ENCODE results near the gene NBPF26.
A peak's percentile ranks its signal among the peaks of the same experiment; 100 is the strongest.
"Not testable (repeated sequence)": the region's sequence is repeated elsewhere in the genome, so short reads cannot be mapped to it uniquely, and the experiment has no call there.

The NBPF26 gene

DNA sequence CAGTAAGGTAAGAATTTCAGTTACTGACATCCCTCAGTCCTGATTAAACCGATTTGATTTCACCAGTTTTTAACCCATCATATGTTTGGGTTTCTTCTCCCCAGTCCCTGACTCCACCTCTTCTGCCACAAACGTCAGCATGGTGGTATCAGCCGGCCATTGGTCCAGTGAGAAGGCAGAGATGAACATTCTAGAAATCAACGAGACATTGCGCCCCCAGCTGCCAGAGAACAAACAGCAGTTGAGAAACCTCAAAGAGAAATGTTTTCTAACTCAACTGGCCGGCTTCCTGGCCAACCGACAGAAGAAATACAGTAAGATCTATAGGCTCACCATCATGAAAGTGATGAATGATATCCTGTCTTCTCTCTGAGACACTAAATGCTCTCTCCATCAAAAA, 81.7 kb downstream of the NBPF26 start:
- H3K9me3 ChIP-seq (ENCODE audit: control insufficient read depth, low read length); H3K4me3 ChIP-seq (ENCODE audit: low read depth, low read length); H3K27ac ChIP-seq; H2AFZ ChIP-seq; H3K4me2 ChIP-seq (ENCODE audit: low read length); H3K79me2 ChIP-seq; H3K4me1 ChIP-seq; H3K9ac ChIP-seq; H3K36me3 ChIP-seq (ENCODE audit: control insufficient read depth, insufficient read depth, low read length); H3K27me3 ChIP-seq (ENCODE audit: control insufficient read depth, insufficient read depth, low read length): not testable (repeated sequence)

DNA sequence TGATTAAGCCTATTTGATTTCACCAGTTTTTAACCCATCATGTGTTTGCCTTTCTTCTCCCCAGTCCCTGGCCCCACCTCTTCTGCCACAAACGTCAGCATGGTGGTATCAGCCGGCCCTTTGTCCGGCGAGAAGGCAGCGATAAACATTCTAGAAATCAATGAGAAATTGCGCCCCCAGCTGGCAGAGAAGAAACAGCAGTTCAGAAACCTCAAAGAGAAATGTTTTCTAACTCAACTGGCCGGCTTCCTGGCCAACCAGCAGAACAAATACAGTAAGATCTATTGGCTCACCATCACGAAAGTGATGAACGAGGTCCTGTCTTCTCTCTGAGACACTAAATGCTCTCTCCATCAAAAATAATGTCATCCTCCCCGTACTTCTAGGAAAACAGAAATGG, 88.1 kb downstream of the NBPF26 start:
- H2AFZ ChIP-seq, result not testable (repeated sequence)
- peak; percentile 30 for TF ChIP-seq CTCF (IDR thresholded peaks at IDR 0.05)

DNA sequence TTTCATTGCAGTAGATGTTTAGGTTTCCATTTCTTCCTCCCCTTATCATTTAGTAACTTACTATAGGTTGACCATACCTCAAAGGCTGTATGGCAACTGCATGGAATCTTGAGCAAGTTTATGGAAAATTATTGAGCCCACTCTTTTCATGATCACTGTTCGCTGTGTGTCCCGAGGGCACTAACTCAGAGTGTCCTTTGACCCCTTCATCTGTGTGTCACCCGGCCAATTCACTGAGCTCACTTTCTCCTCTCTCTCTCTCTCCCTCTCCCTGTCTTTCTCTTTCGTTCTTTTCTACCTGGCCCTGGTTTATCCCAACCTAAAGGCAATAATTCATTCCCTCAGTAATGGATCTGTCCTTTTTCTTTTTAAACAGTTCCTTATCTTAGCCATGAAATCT, 101.3 kb downstream of the NBPF26 start:
- H3K79me2 ChIP-seq; H3K36me3 ChIP-seq (ENCODE audit: control insufficient read depth, insufficient read depth, low read length): not testable (repeated sequence)

More for the DNA sequence above, 88.1 kb downstream of the NBPF26 start:
- not testable (repeated sequence) for H3K27ac ChIP-seq; H3K9ac ChIP-seq; H3K4me3 ChIP-seq (ENCODE audit: low read depth, low read length); H3K9me3 ChIP-seq (ENCODE audit: control insufficient read depth, low read length); H3K79me2 ChIP-seq; H3K4me1 ChIP-seq; H3K36me3 ChIP-seq (ENCODE audit: control insufficient read depth, insufficient read depth, low read length); H3K4me2 ChIP-seq (ENCODE audit: low read length); H3K27me3 ChIP-seq (ENCODE audit: control insufficient read depth, insufficient read depth, low read length)

GRCh38 chr1:120826623-120827022, 102.9 kb downstream of the NBPF26 start:
- not testable (repeated sequence) for H3K36me3 ChIP-seq (ENCODE audit: control insufficient read depth, insufficient read depth, low read length); H3K9ac ChIP-seq; H3K4me3 ChIP-seq (ENCODE audit: low read depth, low read length); H3K79me2 ChIP-seq; H2AFZ ChIP-seq; H3K27ac ChIP-seq; H3K4me1 ChIP-seq; H3K27me3 ChIP-seq (ENCODE audit: control insufficient read depth, insufficient read depth, low read length); H3K4me2 ChIP-seq (ENCODE audit: low read length); H3K9me3 ChIP-seq (ENCODE audit: control insufficient read depth, low read length)

More for the DNA sequence above, 101.3 kb downstream of the NBPF26 start:
- H3K4me2 ChIP-seq (ENCODE audit: low read length); H3K9me3 ChIP-seq (ENCODE audit: control insufficient read depth, low read length); H3K9ac ChIP-seq; H3K4me1 ChIP-seq; H3K4me3 ChIP-seq (ENCODE audit: low read depth, low read length); H3K27me3 ChIP-seq (ENCODE audit: control insufficient read depth, insufficient read depth, low read length); H3K27ac ChIP-seq; H2AFZ ChIP-seq: not testable (repeated sequence)

DNA sequence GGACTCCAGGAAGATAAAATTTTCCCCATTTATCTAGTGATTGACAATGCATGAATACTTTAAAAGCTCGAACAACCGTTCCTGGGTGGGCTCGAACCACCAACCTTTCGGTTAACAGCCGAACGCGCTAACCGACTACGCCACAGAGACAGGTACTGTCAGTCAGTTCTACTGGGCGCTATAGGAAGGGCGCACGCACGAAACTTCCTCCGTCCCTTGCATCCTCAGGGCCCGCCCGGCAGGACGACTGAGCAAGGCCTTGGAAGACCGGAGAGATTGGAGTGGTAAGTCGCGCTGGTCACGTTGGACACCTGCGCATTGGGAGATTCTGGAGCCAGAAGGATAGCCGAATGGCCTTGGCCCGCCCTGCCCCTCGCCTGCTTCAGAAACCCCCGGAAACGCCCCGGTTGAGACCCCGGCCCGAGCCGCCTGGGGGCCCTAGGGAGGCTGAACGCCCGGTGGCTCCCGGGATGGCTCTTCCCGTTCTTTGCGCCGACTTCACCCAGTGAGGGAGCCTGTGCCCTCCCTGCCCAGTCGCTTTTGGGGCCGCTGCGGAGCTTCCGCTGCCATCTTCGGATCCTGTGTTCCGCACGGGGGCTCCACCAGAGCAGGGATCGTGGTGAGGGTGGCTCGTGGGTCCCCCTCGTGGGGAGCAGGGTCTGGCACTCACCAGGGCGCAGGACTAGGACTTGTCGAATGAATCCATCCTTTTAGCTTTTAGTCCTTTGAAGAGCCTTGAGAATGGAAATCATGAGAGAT, 120.6 kb downstream of the NBPF26 start:
- Histone ChIP-seq H3K27ac (peak overlapping the region; percentile 72), H2AFZ (peak overlapping the region; percentile 66), H3K4me3 (ENCODE audit: low read depth, low read length) (peak overlapping the region; percentile 22), H3K4me2 (ENCODE audit: low read length) (peak overlapping the region; percentile 49)
- H3K4me1 ChIP-seq; H3K27me3 ChIP-seq (ENCODE audit: control insufficient read depth, insufficient read depth, low read length); H3K79me2 ChIP-seq; H3K9me3 ChIP-seq (ENCODE audit: control insufficient read depth, low read length); H3K36me3 ChIP-seq (ENCODE audit: control insufficient read depth, insufficient read depth, low read length); H3K9ac ChIP-seq: not testable (repeated sequence)
- TF ChIP-seq CTCF (IDR thresholded peaks at IDR 0.05), result peak; percentile 32

DNA sequence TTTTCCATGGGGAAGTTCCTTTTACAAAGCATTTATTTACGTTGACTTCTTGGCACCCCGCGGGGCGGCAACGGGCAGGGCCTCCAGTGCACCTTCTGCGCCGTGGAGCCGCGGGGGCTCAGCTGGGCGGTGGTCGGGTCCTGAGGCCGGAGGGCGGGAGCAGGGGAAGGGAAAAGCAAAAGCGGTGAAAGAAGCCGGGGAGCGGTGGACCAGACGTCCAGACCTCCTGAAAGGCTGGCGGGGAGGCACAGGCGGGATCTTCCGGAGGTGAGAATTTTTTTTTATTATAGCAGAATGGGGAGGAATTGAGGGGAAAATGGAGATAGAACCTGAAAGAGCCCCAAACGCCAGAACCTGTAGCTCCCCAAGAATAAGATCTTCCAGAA, 121.2 kb downstream of the NBPF26 start:
- not testable (repeated sequence) for H3K36me3 ChIP-seq (ENCODE audit: control insufficient read depth, insufficient read depth, low read length); H3K9me3 ChIP-seq (ENCODE audit: control insufficient read depth, low read length); H3K4me2 ChIP-seq (ENCODE audit: low read length); H3K27ac ChIP-seq; H3K9ac ChIP-seq; H3K27me3 ChIP-seq (ENCODE audit: control insufficient read depth, insufficient read depth, low read length); H3K4me3 ChIP-seq (ENCODE audit: low read depth, low read length); H3K79me2 ChIP-seq; H3K4me1 ChIP-seq
- peak overlapping the region; percentile 66 for H2AFZ ChIP-seq

DNA sequence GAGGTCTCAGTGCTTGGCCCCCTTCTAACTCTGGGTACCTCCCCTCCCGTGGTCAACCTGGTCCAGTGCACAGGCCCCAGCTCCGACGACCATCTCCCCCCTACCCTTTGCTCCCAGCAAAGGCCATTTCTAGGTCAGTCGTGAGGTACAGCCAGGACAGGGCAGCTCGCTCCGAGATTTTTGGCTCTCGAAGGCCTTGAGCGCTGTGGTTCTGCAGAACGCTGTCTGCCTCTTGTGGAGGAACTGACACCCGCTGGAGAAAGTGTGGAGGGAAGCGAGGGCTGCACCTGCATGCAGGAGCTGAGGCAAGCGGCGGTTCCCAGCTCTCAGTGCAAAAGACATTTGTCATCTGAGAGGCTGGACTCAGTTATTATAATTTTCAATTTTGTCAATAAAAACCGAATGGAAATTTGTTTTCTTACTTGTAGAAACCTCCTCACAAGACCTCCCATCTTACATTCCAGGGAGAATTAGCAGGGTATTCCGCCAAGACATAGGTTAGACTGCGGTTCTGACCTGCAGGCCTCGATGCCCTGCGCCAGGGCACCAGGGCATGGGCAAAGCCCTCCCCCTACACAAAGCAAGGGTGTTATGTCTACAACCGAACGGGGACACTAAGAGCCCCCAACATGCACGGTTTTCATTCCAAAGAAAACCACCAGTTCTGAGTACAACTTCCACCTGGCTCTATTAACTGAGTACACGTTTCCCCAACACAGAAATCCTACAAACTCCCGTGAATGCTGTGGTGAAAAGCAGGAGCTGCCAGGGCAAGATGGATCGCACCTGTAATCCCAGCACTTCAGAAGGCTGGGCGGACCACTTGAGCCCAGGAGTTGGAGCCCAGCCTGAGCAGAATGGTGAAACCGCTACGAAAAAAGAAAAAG, 125.9 kb downstream of the NBPF26 start:
- Histone ChIP-seq H3K4me2 (ENCODE audit: low read length) (peak overlapping the region; percentile 68), H3K4me3 (ENCODE audit: low read depth, low read length) (peak overlapping the region; percentile 57)
- not testable (repeated sequence) for H3K9ac ChIP-seq; H3K27ac ChIP-seq; H3K36me3 ChIP-seq (ENCODE audit: control insufficient read depth, insufficient read depth, low read length); H3K27me3 ChIP-seq (ENCODE audit: control insufficient read depth, insufficient read depth, low read length); H3K4me1 ChIP-seq; H3K79me2 ChIP-seq; H2AFZ ChIP-seq; H3K9me3 ChIP-seq (ENCODE audit: control insufficient read depth, low read length)

GRCh38 chr1:120850287-120850536, 126.5 kb downstream of the NBPF26 start:
- not testable (repeated sequence) for H3K4me1 ChIP-seq; H3K9me3 ChIP-seq (ENCODE audit: control insufficient read depth, low read length); H3K27me3 ChIP-seq (ENCODE audit: control insufficient read depth, insufficient read depth, low read length); H3K79me2 ChIP-seq; H3K36me3 ChIP-seq (ENCODE audit: control insufficient read depth, insufficient read depth, low read length); H3K9ac ChIP-seq
- Histone ChIP-seq H3K27ac (peak overlapping the region; percentile 78), H3K4me3 (ENCODE audit: low read depth, low read length) (peak overlapping the region; percentile 57), H2AFZ (peak overlapping the region; percentile 60), H3K4me2 (ENCODE audit: low read length) (peak overlapping the region; percentile 68)

- peak overlapping the region; percentile 78 for H3K27ac ChIP-seq
- not testable (repeated sequence) for H3K79me2 ChIP-seq; H3K9me3 ChIP-seq (ENCODE audit: control insufficient read depth, low read length); H3K9ac ChIP-seq; H3K36me3 ChIP-seq (ENCODE audit: control insufficient read depth, insufficient read depth, low read length); H3K27me3 ChIP-seq (ENCODE audit: control insufficient read depth, insufficient read depth, low read length); H3K4me1 ChIP-seq
- peak overlapping the region; percentile 57 for H3K4me3 ChIP-seq (ENCODE audit: low read depth, low read length)
- H2AFZ ChIP-seq, result peak overlapping the region; percentile 75
- peak overlapping the region; percentile 68 for H3K4me2 ChIP-seq (ENCODE audit: low read length)
Measured at GRCh38 chr1:120850537-120851421, 127.0 kb downstream of the NBPF26 start.
